IMR-90 (cell line): Measurements from ENCODE around the gene ODAD2. TPM values are rescaled to one million over a fixed set of nuclear protein-coding genes. Genes with fewer than 3 reads are reported as not detected.

Experiments used
- ATAC-seq: fragments of 200-7000 bp; cut with Tn5 transposase; 2 replicates; pipeline ENCODE4 v1.9.1; 2020; ENCODE audit warnings: low read depth, mild to moderate bottlenecking, moderate library complexity
- BruUV-seq: library from RNA; stranded (reverse); fragments of 400-500 nt; replicated peaks from 2 replicates; lab custom pipeline; 2021; lab: Mats Ljungman, UMichigan
- CTCF ChIA-PET: fragments of 300-600 bp; formaldehyde crosslinking; extraction: SDS; loops from one replicate; lab custom pipeline; 2021; ENCODE audit warnings: antibody characterized with exemption; lab: Yijun Ruan, JAX
- POLR2A ChIA-PET: fragments of 300-600 bp; sonication (Branson Sonifier 250); formaldehyde crosslinking; loops from one replicate; lab custom pipeline; 2022; ENCODE audit warnings: antibody characterized with exemption; ENCODE audit not compliant: unreplicated experiment; lab: Charles Lee
- DNase-seq: peaks from one replicate; pipeline ENCODE4 v3.0.0; 2013
- H2AFZ ChIP-seq: replicated peaks from 2 replicates; pipeline ENCODE3; 2013; ENCODE audit warnings: low read length, mild to moderate bottlenecking; ENCODE audit not compliant: poor library complexity
- H2AK5ac ChIP-seq: 2 replicates; pipeline ENCODE4 v1.6.1; 2013; ENCODE audit warnings: low read depth, low read length, inconsistent platforms
- H2AK9ac ChIP-seq: replicated peaks from 2 replicates; pipeline ENCODE3; 2013; ENCODE audit warnings: mild to moderate bottlenecking, low read depth, low read length, moderate library complexity; ENCODE audit not compliant: poor library complexity
- H2BK120ac ChIP-seq: 2 replicates; pipeline ENCODE4 v1.6.1; 2013; ENCODE audit warnings: low read depth, low read length, inconsistent platforms
- H2BK15ac ChIP-seq: 3 replicates; pipeline ENCODE4 v1.6.1; 2013; ENCODE audit warnings: low read depth, low read length, inconsistent platforms
- H2BK20ac ChIP-seq: 2 replicates; pipeline ENCODE4 v1.6.1; 2013; ENCODE audit warnings: low read depth, mild to moderate bottlenecking, inconsistent platforms, low read length, moderate library complexity
- H2BK5ac ChIP-seq: 2 replicates; pipeline ENCODE4 v1.6.1; 2013; ENCODE audit warnings: mild to moderate bottlenecking, low read depth, low read length, inconsistent platforms; ENCODE audit not compliant: poor library complexity, severe bottlenecking
- H3K14ac ChIP-seq: replicated peaks from 2 replicates; pipeline ENCODE4 v1.6.1; 2013; ENCODE audit warnings: low read depth, low read length, inconsistent platforms
- H3K18ac ChIP-seq: 2 replicates; pipeline ENCODE4 v1.6.1; 2013; ENCODE audit warnings: low read depth, low read length, control low read depth
- H3K23ac ChIP-seq: 2 replicates; pipeline ENCODE4 v1.6.1; 2013; ENCODE audit warnings: low read depth, low read length, inconsistent platforms
- H3K27ac ChIP-seq: 2 replicates; pipeline ENCODE4 v1.5.1; 2013; ENCODE audit warnings: mild to moderate bottlenecking, control low read depth, low read length; ENCODE audit not compliant: insufficient read depth
- H3K27me3 ChIP-seq: 2 replicates; pipeline ENCODE4 v1.6.1; 2013; ENCODE audit warnings: low read length; ENCODE audit not compliant: control insufficient read depth, insufficient read depth
- H3K36me3 ChIP-seq: 2 replicates; pipeline ENCODE4 v1.6.1; 2013; ENCODE audit warnings: low read length, mixed read lengths; ENCODE audit not compliant: control insufficient read depth, insufficient read depth
- H3K4ac ChIP-seq: 2 replicates; pipeline ENCODE4 v1.6.1; 2013; ENCODE audit warnings: low read depth, low read length, inconsistent platforms
- H3K4me1 ChIP-seq: 2 replicates; pipeline ENCODE4 v1.6.1; 2013; ENCODE audit warnings: low read length, mixed read lengths; ENCODE audit not compliant: control insufficient read depth, insufficient read depth
- H3K4me2 ChIP-seq: 2 replicates; pipeline ENCODE4 v1.6.1; 2013; ENCODE audit warnings: low read depth, mild to moderate bottlenecking, control low read depth, low read length, moderate library complexity
- H3K4me3 ChIP-seq: 2 replicates; pipeline ENCODE4 v1.5.1; 2013; ENCODE audit warnings: low read depth, mild to moderate bottlenecking, control low read depth, low read length, moderate library complexity; ENCODE audit not compliant: insufficient read depth
- H3K56ac ChIP-seq: 2 replicates; pipeline ENCODE4 v1.6.1; 2013; ENCODE audit warnings: low read length, inconsistent platforms; ENCODE audit not compliant: insufficient read depth; ENCODE audit errors: extremely low read depth
- H3K79me1 ChIP-seq, 2 experiments: 2 replicates each; pipeline ENCODE4 v1.6.1; 2013; ENCODE audit warnings: low read length in 2 of 2, inconsistent platforms in 1 of 2, low read depth in 1 of 2
- H3K9ac ChIP-seq: 2 replicates; pipeline ENCODE4 v1.6.1; 2013; ENCODE audit warnings: low read depth, low read length, control low read depth
- H3K9me1 ChIP-seq: 2 replicates; pipeline ENCODE4 v1.6.1; 2013; ENCODE audit warnings: low read length, inconsistent platforms; ENCODE audit not compliant: insufficient read depth
- H3K9me3 ChIP-seq: 2 replicates; pipeline ENCODE4 v1.6.1; 2013; ENCODE audit warnings: low read length; ENCODE audit not compliant: control insufficient read depth, insufficient read depth
- H4K20me1 ChIP-seq: 2 replicates; pipeline ENCODE4 v1.6.1; 2013; ENCODE audit warnings: low read length, inconsistent platforms; ENCODE audit not compliant: insufficient read depth
- H4K5ac ChIP-seq: 2 replicates; pipeline ENCODE4 v1.6.1; 2013; ENCODE audit warnings: mild to moderate bottlenecking, low read depth, low read length, control low read depth
- H4K8ac ChIP-seq, 2 experiments: 2 replicates each; pipeline ENCODE4 v1.6.1; 2013; ENCODE audit warnings: low read depth in 2 of 2, low read length in 2 of 2, control low read depth in 1 of 2, inconsistent platforms in 1 of 2
- H4K91ac ChIP-seq: 2 replicates; pipeline ENCODE4 v1.6.1; 2013; ENCODE audit warnings: low read depth, low read length, inconsistent platforms; ENCODE audit not compliant: insufficient read depth
- BHLHE40 ChIP-seq: fragments of 150-350 bp; IDR thresholded peaks from 2 replicates; pipeline ENCODE4 v1.6.1; 2016; ENCODE audit warnings: mild to moderate bottlenecking, low read depth, low read length
- CEBPB ChIP-seq: IDR thresholded peaks from 2 replicates; pipeline ENCODE4 v1.6.1; 2012; ENCODE audit warnings: low read depth, low read length, improper control_type of control experiment
- CHD1 ChIP-seq: IDR thresholded peaks from 2 replicates; pipeline ENCODE4 v1.6.1; 2012; ENCODE audit warnings: low read depth, low read length, improper control_type of control experiment
- FOS ChIP-seq: fragments of 150-350 bp; IDR thresholded peaks from 2 replicates; pipeline ENCODE4 v1.6.1; 2016; ENCODE audit warnings: low read depth, low read length
- MAFK ChIP-seq: IDR thresholded peaks from 2 replicates; pipeline ENCODE4 v1.6.1; 2012; ENCODE audit warnings: low read depth, low read length, improper control_type of control experiment
- MAZ ChIP-seq: IDR thresholded peaks from 2 replicates; pipeline ENCODE4 v1.6.1; 2012; ENCODE audit warnings: low read depth, mild to moderate bottlenecking, low read length, improper control_type of control experiment, moderate library complexity, borderline replicate concordance
- MXI1 ChIP-seq: IDR thresholded peaks from 2 replicates; pipeline ENCODE4 v1.6.1; 2012; ENCODE audit warnings: low read depth, mild to moderate bottlenecking, low read length, moderate library complexity, borderline replicate concordance
- NFE2L2 ChIP-seq: fragments of 150-350 bp; IDR thresholded peaks from 2 replicates; pipeline ENCODE4 v1.6.1; 2016; ENCODE audit warnings: low read depth, mild to moderate bottlenecking, low read length
- RCOR1 ChIP-seq: IDR thresholded peaks from 2 replicates; pipeline ENCODE4 v1.6.1; 2012; ENCODE audit warnings: mild to moderate bottlenecking, low read length, improper control_type of control experiment; ENCODE audit not compliant: insufficient replicate concordance
- RFX5 ChIP-seq: IDR thresholded peaks from 2 replicates; pipeline ENCODE4 v1.8.0; 2012; ENCODE audit warnings: low read depth, mild to moderate bottlenecking, low read length, moderate library complexity
- WGBS, 2 experiments: methylation state at CpG; one replicate each; pipeline versions ENCODE4 v1.1.5 to v1.1.7; 2013; ENCODE audit warnings: missing lambda C conversion rate in 2 of 2; ENCODE audit not compliant: insufficient read length in 1 of 2; ENCODE audit errors: extremely low coverage in 2 of 2; 5-methylcytosine and 5-hydroxymethylcytosine counted together
- dilution Hi-C: fragments of 300-500 bp; cut with HindIII; formaldehyde crosslinking; loops from one replicate; pipeline ENCODE4 v1.14.3; 2018; ENCODE audit warnings: low sequenced_read_pairs; ENCODE audit not compliant: unreplicated experiment
- in situ Hi-C: fragments of 300-500 bp; cut with MboI; formaldehyde crosslinking; loops from 3 replicates; pipeline ENCODE4 v1.14.3; 2019; ENCODE audit warnings: low sequenced_read_pairs, inconsistent platforms, mixed read lengths
- intact Hi-C: fragments of 100-400 bp; cut with micrococcal nuclease; formaldehyde crosslinking; loops from 2 replicates; pipeline ENCODE4 v1.10.0; 2022
- polyA plus RNA-seq, 3 experiments: library from polyadenylated mRNA; depleted of rRNA; stranded (reverse); fragments of >200 nt; gene quantifications; 2 replicates each; pipeline ENCODE4 v1.2.3, GENCODE V29; 2012; ENCODE audit warnings: low replicate concordance in 1 of 3
- total RNA-seq: library from RNA; depleted of rRNA; stranded (reverse); fragments of >200 nt; gene quantifications from 2 replicates; pipeline ENCODE4 v1.2.3, GENCODE V29; 2012
- TF ChIP-seq, protein P1 (sequence below): fragments of 150-350 bp; IDR thresholded peaks from 2 replicates; pipeline ENCODE4 v1.6.1; 2017; ENCODE audit warnings: mild to moderate bottlenecking, antibody characterized with exemption, low read length, low read depth

The ODAD2 gene
- total and polyA plus RNA-seq, 2 of the 4 experiments (the other 2 are of a cell fraction): 0.53 to 0.72 TPM

DNA sequence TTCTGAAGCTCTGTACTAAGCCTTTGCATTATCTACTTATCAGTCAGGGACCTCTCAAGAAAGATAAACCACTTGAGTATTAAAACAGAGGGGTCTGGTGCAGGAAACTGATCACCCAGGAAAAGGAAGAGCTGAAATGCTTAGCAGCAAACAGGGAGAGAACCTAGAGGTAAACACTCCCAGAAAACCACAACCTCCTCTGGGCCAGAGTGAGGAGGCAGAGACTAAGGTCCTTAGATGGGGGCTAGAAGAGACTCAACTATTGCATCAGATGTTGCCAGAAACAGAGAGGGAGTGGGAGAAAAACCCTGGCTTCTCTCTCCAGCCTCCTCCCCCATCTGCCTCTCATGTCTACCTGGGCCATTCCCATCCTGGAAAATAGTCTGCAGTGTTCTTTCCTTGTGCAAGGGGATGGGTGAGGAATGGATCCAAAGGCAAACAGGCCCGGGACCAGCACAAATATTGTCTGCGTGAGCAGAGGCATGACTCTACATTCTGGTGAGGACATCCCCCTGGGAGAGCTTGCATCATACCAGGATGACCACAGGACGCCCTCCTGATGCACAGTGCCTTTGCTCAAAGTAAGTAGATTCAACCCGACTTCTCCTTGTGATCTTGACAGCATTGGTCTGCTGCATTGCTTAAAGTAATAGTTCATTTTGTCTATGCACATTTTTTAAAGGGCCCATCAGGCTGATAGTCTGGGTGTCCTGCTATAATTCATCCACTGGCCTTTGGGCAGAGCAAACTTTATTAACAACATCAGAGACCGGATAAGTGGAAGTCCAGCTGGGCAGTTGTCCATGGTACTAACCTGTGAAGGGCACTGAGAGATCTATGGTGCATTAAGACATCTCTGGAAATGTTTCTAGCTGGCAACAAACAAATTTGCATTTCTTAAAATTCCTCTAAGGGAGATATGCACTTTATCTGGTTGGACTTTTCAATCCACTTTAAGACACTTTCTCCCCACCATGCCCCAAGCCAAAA lies 22.4 kb upstream of the ODAD2 start:
- H3K4me1 ChIP-seq: no peaks in the 10 kb centered on the region
- H4K8ac ChIP-seq: no peak overlapping the region
- H3K27me3 ChIP-seq: no peaks in the 10 kb centered on the region
- no peak overlapping the region for H4K5ac ChIP-seq
- no peak overlapping the region for H3K4ac ChIP-seq
- no peak overlapping the region for H2BK5ac ChIP-seq
- intact Hi-C loops: no loop called here
- H3K56ac ChIP-seq: no peak overlapping the region
- no peaks in the 10 kb centered on the region for H3K79me1 ChIP-seq
- TF ChIP-seq, protein P1, sequence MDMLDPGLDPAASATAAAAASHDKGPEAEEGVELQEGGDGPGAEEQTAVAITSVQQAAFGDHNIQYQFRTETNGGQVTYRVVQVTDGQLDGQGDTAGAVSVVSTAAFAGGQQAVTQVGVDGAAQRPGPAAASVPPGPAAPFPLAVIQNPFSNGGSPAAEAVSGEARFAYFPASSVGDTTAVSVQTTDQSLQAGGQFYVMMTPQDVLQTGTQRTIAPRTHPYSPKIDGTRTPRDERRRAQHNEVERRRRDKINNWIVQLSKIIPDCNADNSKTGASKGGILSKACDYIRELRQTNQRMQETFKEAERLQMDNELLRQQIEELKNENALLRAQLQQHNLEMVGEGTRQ: no peak
- TF ChIP-seq CHD1 (no peak), RFX5 (no peak), NFE2L2 (no peak), MXI1 (no peak), MAZ (no peak), FOS (no peak), RCOR1 (no peak), CEBPB (no peak), BHLHE40 (no peak), MAFK (no peak)
- H2AFZ ChIP-seq: no peak overlapping the region
- no TSS peak for BruUV-seq
- no peaks in the 10 kb centered on the region for H3K9me3 ChIP-seq
- no peaks in the 10 kb centered on the region for H4K20me1 ChIP-seq
- H3K9me1 ChIP-seq: no peaks in the 10 kb centered on the region
- WGBS, 2 experiments: 86% methylated on average over 3 of the region's 5 CpGs; no CpG with 5 or more reads in 1 of the 2 experiments
- H3K4me2 ChIP-seq: no peak overlapping the region
- H3K23ac ChIP-seq: no peak overlapping the region
- DNase-seq: no peak
- H2BK15ac ChIP-seq: no peak overlapping the region
- no peak overlapping the region for H2BK120ac ChIP-seq
- peak overlapping the region; percentile 25 for H2AK9ac ChIP-seq
- H2AK5ac ChIP-seq: no peak overlapping the region
- CTCF ChIA-PET: no interaction called here
- H3K18ac ChIP-seq: no peak overlapping the region
- dilution Hi-C loops: no loop called here
- no peak overlapping the region for H3K14ac ChIP-seq
- no peak overlapping the region for H3K27ac ChIP-seq
- no peak overlapping the region for H4K91ac ChIP-seq
- H2BK20ac ChIP-seq: no peak overlapping the region
- in situ Hi-C loops: no loop called here
- no peak for ATAC-seq
- no peak overlapping the region for H3K9ac ChIP-seq
- H3K36me3 ChIP-seq: no peaks in the 10 kb centered on the region
- no peak overlapping the region for H3K4me3 ChIP-seq
- POLR2A ChIA-PET: no interaction called here
